Cardiac muscle cell (in vitro differentiated cells and primary cell): ENCODE results near the gene MAST4. TPM values are rescaled to one million over a fixed set of nuclear protein-coding genes. Genes with fewer than 3 reads are reported as not detected.

Source experiments
- DNase-seq, 2 donors: peaks; one replicate each; pipeline versions ENCODE4 v3.0.0 to v3.0.0-alpha.2; 2010 to 2017; ENCODE audit warnings: low read depth in 1 of 2, low spot score in 1 of 2
- H3K27ac ChIP-seq: fragments of 200-600 bp; sonication (generic); 2 replicates; pipeline ENCODE4 v1.5.1; 2016
- H3K27me3 ChIP-seq: fragments of 200-600 bp; sonication (generic); 2 replicates; pipeline ENCODE4 v1.6.0; 2016; ENCODE audit warnings: control low read depth
- H3K36me3 ChIP-seq: fragments of 200-600 bp; sonication (generic); 2 replicates; pipeline ENCODE4 v1.5.1; 2016; ENCODE audit warnings: control low read depth
- H3K4me1 ChIP-seq: fragments of 200-600 bp; sonication (generic); 2 replicates; pipeline ENCODE4 v1.8.1; 2017; ENCODE audit warnings: low read depth, mild to moderate bottlenecking, mixed run types
- H3K4me3 ChIP-seq: fragments of 200-600 bp; sonication (generic); 2 replicates; pipeline ENCODE4 v1.5.1; 2016; ENCODE audit warnings: mild to moderate bottlenecking
- H3K9me3 ChIP-seq: fragments of 200-600 bp; sonication (generic); 2 replicates; pipeline ENCODE4 v1.5.1; 2017; ENCODE audit warnings: low read depth, mild to moderate bottlenecking, control low read depth
- CTCF ChIP-seq: IDR thresholded peaks from 2 replicates; pipeline ENCODE4 v1.5.1; 2012; ENCODE audit warnings: low read depth, mild to moderate bottlenecking, low read length
- polyA plus RNA-seq: library from polyadenylated mRNA; unstranded; fragments of >200 nt; fragmentation: Nextera tagmentation; extraction: Ambion mirVana; gene quantifications from 2 replicates; pipeline ENCODE4 v1.2.1, GENCODE V29; 2016
- total RNA-seq: library from RNA; depleted of rRNA; stranded (reverse); fragments of >200 nt; gene quantifications from 2 replicates; pipeline ENCODE4 v1.2.3, GENCODE V29; 2016

Gene MAST4
- total and polyA plus RNA-seq, 2 experiments from 2014 or later: 33.1 to 58.0 TPM

DNA sequence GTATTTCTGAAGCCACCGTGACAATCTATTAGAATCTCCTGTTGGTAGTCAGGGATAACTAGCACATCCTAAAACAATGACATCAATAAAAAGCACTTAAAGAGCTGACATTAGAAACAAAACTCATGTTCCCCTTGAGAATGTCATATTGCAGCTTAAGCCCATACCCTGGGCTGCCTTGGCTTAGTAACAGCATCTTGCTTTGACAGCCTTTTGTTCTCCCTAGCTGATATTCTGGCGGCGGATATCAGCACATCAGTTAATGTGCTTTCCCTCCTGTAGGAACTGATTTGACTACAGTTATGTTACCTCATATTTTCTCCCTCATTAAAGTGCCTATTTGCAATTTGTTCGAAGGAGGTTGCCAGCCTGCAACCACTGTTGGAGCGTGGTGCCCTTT, 386.3 kb downstream of the MAST4 start:
- H3K4me1 ChIP-seq: peaks cover 45% of the 10 kb centered on the region
- no peaks in the 10 kb centered on the region for H3K27me3 ChIP-seq
- no peaks in the 10 kb centered on the region for H3K9me3 ChIP-seq
- no peak for DNase-seq
- no peak for TF ChIP-seq CTCF
- no peak overlapping the region for H3K4me3 ChIP-seq
- no peaks in the 10 kb centered on the region for H3K36me3 ChIP-seq
- no peak overlapping the region for H3K27ac ChIP-seq

DNA sequence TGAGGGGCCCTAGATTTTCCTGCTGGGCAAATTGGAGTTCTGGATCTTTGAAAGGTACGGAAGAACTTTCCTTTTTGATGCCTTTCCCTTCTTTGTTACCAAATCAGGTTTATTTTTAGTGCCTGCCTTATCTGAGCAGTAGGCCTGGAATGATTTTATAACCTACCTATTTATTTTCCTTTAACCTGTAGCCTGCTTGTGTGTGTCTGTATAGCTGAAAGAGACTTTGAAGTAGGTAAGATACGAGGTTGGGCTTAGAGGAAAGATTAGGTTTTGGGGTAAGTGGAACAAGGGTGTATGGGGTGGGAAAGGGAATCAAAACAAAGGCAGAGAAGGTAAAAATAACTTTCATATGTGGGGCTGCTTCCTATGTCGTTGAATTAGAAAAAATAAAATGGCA, 389.2 kb downstream of the MAST4 start:
- H3K36me3 ChIP-seq: no peaks in the 10 kb centered on the region
- no peak for TF ChIP-seq CTCF
- H3K4me1 ChIP-seq: peaks cover 42% of the 10 kb centered on the region
- DNase-seq: no peak
- H3K27ac ChIP-seq: peak overlapping the region; percentile 58
- no peaks in the 10 kb centered on the region for H3K9me3 ChIP-seq
- H3K4me3 ChIP-seq: no peak overlapping the region
- H3K27me3 ChIP-seq: no peaks in the 10 kb centered on the region

DNA sequence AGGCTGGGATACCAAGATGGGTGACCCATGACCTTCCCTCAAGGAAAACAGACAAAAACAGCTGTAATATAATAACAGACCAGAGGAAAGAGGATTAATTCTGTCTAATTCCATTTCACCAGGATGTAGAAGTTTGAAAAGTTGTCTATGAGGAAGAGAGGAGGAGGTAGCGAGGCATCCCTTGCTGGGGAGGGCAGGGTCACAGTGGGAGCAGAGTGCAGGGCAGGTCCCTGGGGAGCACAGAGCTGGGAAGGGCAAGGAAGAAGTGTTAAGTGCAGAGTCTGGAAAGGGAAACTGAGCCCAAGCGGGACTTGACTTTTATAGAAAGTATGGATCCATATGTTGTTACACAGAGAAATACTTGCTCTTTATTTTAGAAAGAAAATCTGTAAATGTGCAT, 389.8 kb downstream of the MAST4 start:
- peaks cover 36% of the 10 kb centered on the region for H3K4me1 ChIP-seq
- H3K9me3 ChIP-seq: no peaks in the 10 kb centered on the region
- H3K4me3 ChIP-seq: no peak overlapping the region
- no peaks in the 10 kb centered on the region for H3K36me3 ChIP-seq
- no peak for TF ChIP-seq CTCF
- no peak for DNase-seq
- H3K27me3 ChIP-seq: no peaks in the 10 kb centered on the region
- no peak overlapping the region for H3K27ac ChIP-seq

DNA sequence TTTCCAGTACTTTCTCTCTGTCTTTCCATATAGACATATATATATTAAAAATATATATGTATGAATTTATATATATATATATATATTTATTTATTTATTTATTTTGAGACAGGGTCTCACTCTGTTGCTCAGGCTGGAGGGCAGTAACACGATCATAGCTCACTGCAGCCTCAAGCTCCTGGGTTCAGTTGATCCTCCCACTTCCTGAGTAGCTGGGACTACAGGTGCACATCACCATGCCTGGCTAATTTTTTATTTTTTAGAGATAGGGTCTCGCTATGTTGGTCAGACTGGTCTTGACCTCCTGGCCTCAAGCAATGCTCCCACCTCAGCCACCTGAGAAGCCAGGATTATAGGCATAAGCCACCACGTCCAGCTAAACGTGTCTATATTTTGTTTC, 390.3 kb downstream of the MAST4 start:
- H3K27ac ChIP-seq: no peak overlapping the region
- no peaks in the 10 kb centered on the region for H3K36me3 ChIP-seq
- no peaks in the 10 kb centered on the region for H3K27me3 ChIP-seq
- TF ChIP-seq CTCF: no peak
- no peaks in the 10 kb centered on the region for H3K9me3 ChIP-seq
- peaks cover 31% of the 10 kb centered on the region for H3K4me1 ChIP-seq
- H3K4me3 ChIP-seq: no peak overlapping the region
- no peak for DNase-seq

- H3K27ac ChIP-seq: no peak overlapping the region
- peak in 1 of 2 donors; percentile 25 for DNase-seq
- no peaks in the 10 kb centered on the region for H3K36me3 ChIP-seq
- no peak overlapping the region for H3K4me3 ChIP-seq
- H3K27me3 ChIP-seq: no peaks in the 10 kb centered on the region
- H3K9me3 ChIP-seq: no peaks in the 10 kb centered on the region
- H3K4me1 ChIP-seq: peaks cover 27% of the 10 kb centered on the region
- no peak for TF ChIP-seq CTCF
Measured at GRCh38 chr5:66987126-66987525, 390.9 kb downstream of the MAST4 start.

GRCh38 chr5:66987540-66987939, 391.3 kb downstream of the MAST4 start:
- no peak overlapping the region for H3K27ac ChIP-seq
- no peaks in the 10 kb centered on the region for H3K9me3 ChIP-seq
- peaks cover 23% of the 10 kb centered on the region for H3K4me1 ChIP-seq
- H3K27me3 ChIP-seq: no peaks in the 10 kb centered on the region
- no peak for DNase-seq
- TF ChIP-seq CTCF: no peak
- H3K36me3 ChIP-seq: no peaks in the 10 kb centered on the region
- H3K4me3 ChIP-seq: no peak overlapping the region
